Urinary bladder (tissue), 4 donors: ENCODE data around the gene LCP2. TPM values are rescaled to one million over a fixed set of nuclear protein-coding genes. Genes with fewer than 3 reads are reported as not detected.

Experiments
- DNase-seq: peaks from one replicate; pipeline ENCODE4 v3.0.0-alpha.2; 2015; ENCODE audit errors: extremely low spot score
- H3K27ac ChIP-seq: one replicate; pipeline ENCODE4 v1.5.1; 2013; ENCODE audit warnings: low read depth, mild to moderate bottlenecking, moderate library complexity
- H3K36me3 ChIP-seq: one replicate; pipeline ENCODE4 v1.6.1; 2013; ENCODE audit warnings: mild to moderate bottlenecking, moderate library complexity; ENCODE audit not compliant: insufficient read depth
- H3K4me1 ChIP-seq: one replicate; pipeline ENCODE4 v1.6.1; 2013; ENCODE audit warnings: mild to moderate bottlenecking, moderate library complexity; ENCODE audit not compliant: insufficient read depth
- H3K4me3 ChIP-seq: one replicate; pipeline ENCODE4 v1.5.1; 2013; ENCODE audit warnings: low read depth, low read length
- WGBS: extraction: QIAGEN DNeasy Blood & Tissue Kit; methylation state at CpG from one replicate; pipeline ENCODE4 v1.1.7; 2013; 5-methylcytosine and 5-hydroxymethylcytosine counted together
- polyA plus RNA-seq: library from polyadenylated mRNA; stranded (reverse); fragments of 200-250 nt; gene quantifications from one replicate; pipeline ENCODE4 v1.2.3, GENCODE V29; 2013
- total RNA-seq: library from RNA; depleted of rRNA; stranded (reverse); fragments of >200 nt; gene quantifications from one replicate; pipeline ENCODE4 v1.2.3, GENCODE V29; 2014
- donor health status: healthy with polysubstance abuse.
- donor health status: healthy.

Gene LCP2
- total and polyA plus RNA-seq, 2 donors: 8.4 to 8.5 TPM

DNA sequence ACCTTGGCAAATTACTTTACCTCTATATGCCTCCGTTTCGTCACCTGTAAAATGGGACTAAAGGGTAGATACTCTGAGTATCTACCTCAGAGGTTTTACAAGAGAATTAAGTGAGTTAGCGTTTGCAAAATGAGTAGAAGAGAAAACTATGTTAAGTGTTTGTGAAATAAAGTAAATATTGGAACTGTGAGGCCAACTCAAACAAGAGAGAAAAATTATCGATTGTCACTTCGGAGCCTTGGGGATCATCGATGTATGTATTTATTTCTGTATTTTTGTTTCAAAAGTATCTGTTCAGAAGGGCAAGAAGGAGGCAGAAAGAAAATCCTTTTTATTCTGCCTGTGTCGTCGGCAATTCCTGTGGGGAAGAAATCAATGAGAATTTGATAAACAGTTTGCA is 90.6 kb downstream of the LCP2 start:
- no peak for DNase-seq
- no peaks in the 10 kb centered on the region for H3K4me1 ChIP-seq
- H3K36me3 ChIP-seq: no peaks in the 10 kb centered on the region
- H3K27ac ChIP-seq: no peak overlapping the region
- 85% methylated on average over 8 of the region's 8 CpGs for WGBS
- no peak overlapping the region for H3K4me3 ChIP-seq

DNA sequence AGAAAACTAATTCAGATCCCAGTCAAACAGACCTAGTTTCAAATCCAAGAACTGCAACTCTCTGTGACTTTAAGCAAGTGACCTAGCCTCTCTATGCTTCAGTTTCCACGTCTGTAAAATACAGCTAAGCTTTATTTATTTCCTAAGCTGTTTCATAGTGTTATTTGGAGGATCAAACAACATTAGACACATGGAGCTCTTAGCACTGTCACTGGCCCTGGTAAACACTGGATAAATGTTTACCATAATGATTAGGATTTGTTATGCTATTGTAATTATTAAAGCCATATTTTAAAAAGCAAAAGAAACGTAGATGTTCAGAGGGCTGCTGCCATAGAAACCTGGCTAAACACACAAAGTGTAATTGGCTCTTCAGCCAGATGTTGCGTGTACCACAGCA is 91.4 kb downstream of the LCP2 start:
- no peaks in the 10 kb centered on the region for H3K4me1 ChIP-seq
- H3K27ac ChIP-seq: no peak overlapping the region
- WGBS: 40% methylated on average over 3 of the region's 3 CpGs

DNA sequence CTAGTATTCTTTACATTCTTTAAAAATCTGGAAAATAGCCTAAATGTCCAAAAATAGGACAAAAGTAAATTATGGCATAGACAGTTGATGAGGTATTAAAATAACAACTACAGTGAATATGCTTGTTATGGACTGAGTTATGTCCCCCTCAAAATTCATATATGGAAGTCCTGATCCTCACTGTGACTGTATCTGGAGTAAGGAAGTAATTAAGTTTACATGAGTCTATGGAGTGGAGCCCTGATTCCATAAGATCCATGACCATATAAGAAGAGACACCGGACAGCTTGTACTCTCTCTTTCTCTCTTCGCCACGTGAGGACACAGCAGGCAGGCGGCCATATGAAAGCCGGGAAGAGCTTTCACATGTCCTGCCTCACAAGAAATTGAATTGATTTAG is 93.4 kb downstream of the LCP2 start:
- no peak for DNase-seq
- H3K4me1 ChIP-seq: no peaks in the 10 kb centered on the region
- 65% methylated on average over 5 of the region's 5 CpGs for WGBS

More for the DNA sequence above, 91.4 kb downstream of the LCP2 start:
- DNase-seq: no peak
- H3K36me3 ChIP-seq: no peaks in the 10 kb centered on the region
- H3K4me3 ChIP-seq: no peak overlapping the region

DNA sequence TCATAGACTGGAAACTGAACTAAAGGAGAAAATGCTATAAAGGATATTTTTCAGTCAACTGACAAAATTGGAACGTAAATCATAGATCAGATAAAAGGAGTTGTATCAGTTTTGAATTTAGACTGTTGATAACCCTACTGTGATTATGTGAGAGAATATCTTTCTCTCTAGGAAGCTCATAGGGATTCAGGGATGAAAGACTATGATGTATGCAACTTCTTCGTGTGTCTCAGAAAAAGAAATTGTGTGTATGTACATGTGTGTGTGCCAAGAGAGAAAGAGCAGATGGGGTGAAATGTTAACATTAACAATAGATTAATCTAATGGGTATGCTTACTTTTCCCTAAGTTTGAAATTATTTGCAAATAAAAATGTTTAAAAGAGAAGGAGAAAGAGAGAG is 95.5 kb downstream of the LCP2 start:
- WGBS: 38% methylated on average over 2 of the region's 2 CpGs
- H3K27ac ChIP-seq: no peak overlapping the region

More for the DNA sequence above, 93.4 kb downstream of the LCP2 start:
- Histone ChIP-seq H3K4me3 (no peak overlapping the region), H3K36me3 (no peaks in the 10 kb centered on the region), H3K27ac (no peak overlapping the region)

DNA sequence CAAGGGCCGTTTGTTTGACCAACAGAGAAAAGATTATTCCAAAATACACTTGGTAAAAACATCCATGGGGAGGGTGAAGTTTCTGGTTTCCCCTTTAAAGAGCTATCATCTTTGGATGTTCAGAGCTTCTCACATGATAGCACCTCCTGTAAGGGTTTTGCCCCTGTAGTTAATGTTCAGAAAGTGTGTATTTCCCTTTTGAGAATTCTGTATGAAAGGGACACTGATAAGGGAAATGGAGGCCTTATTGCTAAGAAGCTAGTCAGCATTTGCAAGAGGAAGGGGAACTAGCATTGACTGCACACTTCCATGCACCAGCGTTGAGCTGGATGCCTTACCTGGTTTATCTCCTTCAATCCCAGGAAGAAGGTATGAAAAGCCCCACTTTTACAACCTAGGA is 96.3 kb downstream of the LCP2 start:
- Histone ChIP-seq H3K36me3 (no peaks in the 10 kb centered on the region), H3K27ac (no peak overlapping the region), H3K4me3 (no peak overlapping the region), H3K4me1 (no peaks in the 10 kb centered on the region)
- WGBS: 63% methylated on average over 2 of the region's 2 CpGs
- no peak for DNase-seq

More for the DNA sequence above, 95.5 kb downstream of the LCP2 start:
- Histone ChIP-seq H3K4me1 (no peaks in the 10 kb centered on the region), H3K4me3 (no peak overlapping the region), H3K36me3 (no peaks in the 10 kb centered on the region)
- DNase-seq: no peak

DNA sequence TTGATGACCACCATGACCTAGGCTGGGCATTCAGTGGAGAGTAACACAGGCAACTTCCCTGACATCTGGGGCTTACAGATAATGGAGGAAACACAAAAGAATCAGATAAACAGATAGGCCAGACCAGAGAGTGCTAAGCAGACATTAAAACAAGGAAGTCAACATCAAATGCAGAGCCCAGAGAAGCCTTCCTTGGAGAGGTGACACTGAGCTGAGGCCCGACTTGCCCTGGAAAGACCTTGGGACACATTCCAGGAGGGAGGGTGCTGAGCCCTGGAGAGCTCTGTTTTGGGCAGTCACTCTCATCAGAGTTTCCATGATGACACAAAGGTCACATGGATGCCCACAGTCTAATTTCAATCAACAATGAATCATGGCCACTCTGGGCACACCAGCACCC is 96.7 kb downstream of the LCP2 start:
- Histone ChIP-seq H3K4me1 (no peaks in the 10 kb centered on the region), H3K4me3 (no peak overlapping the region), H3K27ac (no peak overlapping the region), H3K36me3 (no peaks in the 10 kb centered on the region)
- DNase-seq: no peak
- 35% methylated on average over 1 of the region's 1 CpG for WGBS

Other genes with a start within 250 kb of the LCP2 start
- not detected for gene FOXI1, start 191.9 kb downstream of the LCP2 start, total RNA-seq
- not detected for gene FOXI1, start 191.9 kb downstream of the LCP2 start, polyA plus RNA-seq
- not detected for gene C5orf58, start 64.8 kb downstream of the LCP2 start, total RNA-seq
- 0.70 TPM for gene C5orf58, start 64.8 kb downstream of the LCP2 start, polyA plus RNA-seq
- gene KCNMB1, start 91.6 kb upstream of the LCP2 start, total RNA-seq: 10.8 TPM
- 82.8 TPM for gene KCNMB1, start 91.6 kb upstream of the LCP2 start, polyA plus RNA-seq
- 3.0 TPM for gene KCNIP1, start 206.2 kb upstream of the LCP2 start, total RNA-seq
- 0.22 TPM for gene KCNIP1, start 206.2 kb upstream of the LCP2 start, polyA plus RNA-seq